BLaER1 treated with 17β-estradiol and CSF1 and Interleukin-3, amounts not matched to agents 10 nM and 100 nM (cell line): ENCODE measurements around the gene CPNE5.
A peak's percentile ranks its signal among the peaks of the same experiment; 100 is the strongest.
"Not testable (repeated sequence)": the region's sequence is repeated elsewhere in the genome, so short reads cannot be mapped to it uniquely, and the experiment has no call there.

Source experiments
- H3K27ac ChIP-seq, 11 experiments: shearing (Covaris generic); formaldehyde crosslinking; 2 replicates each; pipeline ENCODE4 v1.8.1; 2022
- H3K27me3 ChIP-seq, 11 experiments: shearing (Covaris generic); formaldehyde crosslinking; 2 replicates each; pipeline ENCODE4 v1.8.1; 2022
- H3K36me3 ChIP-seq, 11 experiments: shearing (Covaris generic); formaldehyde crosslinking; 2 replicates each; pipeline ENCODE4 v1.8.1; 2022
- H3K4me1 ChIP-seq, 10 experiments: shearing (Covaris generic); formaldehyde crosslinking; 2 replicates each; pipeline ENCODE4 v1.8.1; 2022
- H3K4me2 ChIP-seq, 11 experiments: shearing (Covaris generic); formaldehyde crosslinking; 2 replicates each; pipeline ENCODE4 v1.8.1; 2022
- H3K4me3 ChIP-seq, 10 experiments: shearing (Covaris generic); formaldehyde crosslinking; 2 replicates each; pipeline ENCODE4 v1.8.1; 2022
- H3K9ac ChIP-seq, 11 experiments: shearing (Covaris generic); formaldehyde crosslinking; 2 replicates each; pipeline ENCODE4 v1.8.1; 2022
- H3K9me3 ChIP-seq, 11 experiments: shearing (Covaris generic); formaldehyde crosslinking; replicated peaks in 1 of 11; 2 replicates each; pipeline ENCODE4 v1.8.1; 2022
- H4K20me1 ChIP-seq, 11 experiments: shearing (Covaris generic); formaldehyde crosslinking; 2 replicates each; pipeline ENCODE4 v1.8.1; 2022
- Cebpa-rat ChIP-seq, 11 experiments: shearing (Covaris generic); IDR thresholded peaks; 2 replicates each; pipeline ENCODE4 v1.8.1; 2022

Gene CPNE5

GRCh38 chr6:36715469-36715868 is 123.8 kb downstream of the CPNE5 start:
- Histone ChIP-seq H3K4me1 (peaks cover 4 to 45% (median 34%) of the 10 kb centered on the region in 10 experiments; a peak in 19 of 20 replicates), H3K9me3 (no peaks in the 10 kb centered on the region), H3K27ac (no peak overlapping the region), H3K9ac (no peak overlapping the region), H3K4me3 (no peak overlapping the region), H4K20me1 (no peaks in the 10 kb centered on the region; a peak in 2 of 22 replicates), H3K36me3 (no peaks in the 10 kb centered on the region), H3K4me2 (no peak overlapping the region), H3K27me3 (no peaks in the 10 kb centered on the region)
- TF ChIP-seq Cebpa-rat (IDR thresholded peaks at IDR 0.05) = no peak

- Histone ChIP-seq H3K27me3 (no peaks in the 10 kb centered on the region), H3K9me3 (no peaks in the 10 kb centered on the region), H3K36me3 (no peaks in the 10 kb centered on the region), H3K4me3 (no peak overlapping the region), H3K4me1 (peaks cover 0 to 35% (median 24%) of the 10 kb centered on the region in 10 experiments; a peak in 14 of 20 replicates), H4K20me1 (no peaks in the 10 kb centered on the region; a peak in 1 of 22 replicates), H3K9ac (no peak overlapping the region), H3K4me2 (0 out of 22 replicates have a peak overlapping the region, but pooled peaks of 1 of the 11 experiments have one; percentile 7), H3K27ac (no peak overlapping the region)
- no peak for TF ChIP-seq Cebpa-rat (IDR thresholded peaks at IDR 0.05)
These were observed 124.7 kb downstream of the CPNE5 start for GRCh38 chr6:36714511-36714910.

GRCh38 chr6:36713846-36714245 is 125.4 kb downstream of the CPNE5 start:
- H3K9me3 ChIP-seq = no peaks in the 10 kb centered on the region
- no peak overlapping the region for H3K9ac ChIP-seq
- no peak overlapping the region for H3K4me3 ChIP-seq
- no peaks in the 10 kb centered on the region for H3K27me3 ChIP-seq
- peaks cover 0 to 29% (median 18%) of the 10 kb centered on the region in 10 experiments; a peak in 13 of 20 replicates for H3K4me1 ChIP-seq
- H3K36me3 ChIP-seq = no peaks in the 10 kb centered on the region
- no peak overlapping the region for H3K27ac ChIP-seq
- H3K4me2 ChIP-seq = 0 out of 22 replicates have a peak overlapping the region, but pooled peaks of 2 of the 11 experiments have one; percentile 5 to 7
- no peak for TF ChIP-seq Cebpa-rat (IDR thresholded peaks at IDR 0.05)
- no peaks in the 10 kb centered on the region; a peak in 1 of 22 replicates for H4K20me1 ChIP-seq

GRCh38 chr6:36712816-36713215 is 126.4 kb downstream of the CPNE5 start:
- H3K4me2 ChIP-seq = no peak overlapping the region
- no peaks in the 10 kb centered on the region for H3K9me3 ChIP-seq
- H3K27me3 ChIP-seq = no peaks in the 10 kb centered on the region
- no peak overlapping the region for H3K4me3 ChIP-seq
- no peak overlapping the region for H3K27ac ChIP-seq
- H4K20me1 ChIP-seq = no peaks in the 10 kb centered on the region
- TF ChIP-seq Cebpa-rat (IDR thresholded peaks at IDR 0.05) = no peak
- no peaks in the 10 kb centered on the region for H3K36me3 ChIP-seq
- peaks cover 0 to 18% (median 10%) of the 10 kb centered on the region in 10 experiments; a peak in 11 of 20 replicates for H3K4me1 ChIP-seq
- H3K9ac ChIP-seq = no peak overlapping the region

GRCh38 chr6:36706339-36706738 is 132.9 kb downstream of the CPNE5 start:
- H3K27me3 ChIP-seq = no peaks in the 10 kb centered on the region
- no peaks in the 10 kb centered on the region for H4K20me1 ChIP-seq
- peaks cover 0 to 13% (median 5%) of the 10 kb centered on the region in 10 experiments; a peak in 13 of 20 replicates for H3K4me1 ChIP-seq
- no peak overlapping the region for H3K4me3 ChIP-seq
- H3K27ac ChIP-seq = no peak overlapping the region
- no peak overlapping the region for H3K9ac ChIP-seq
- TF ChIP-seq Cebpa-rat (IDR thresholded peaks at IDR 0.05) = no peak
- no peaks in the 10 kb centered on the region for H3K36me3 ChIP-seq
- H3K4me2 ChIP-seq = no peak overlapping the region
- H3K9me3 ChIP-seq = peaks cover 0 to 7% (median 3%) of the 10 kb centered on the region in 11 experiments; a peak in 6 of 22 replicates

- not testable (repeated sequence) for H3K4me3 ChIP-seq, H3K27me3 ChIP-seq, H3K9me3 ChIP-seq, H3K36me3 ChIP-seq, H3K9ac ChIP-seq, H3K27ac ChIP-seq, H4K20me1 ChIP-seq, H3K4me2 ChIP-seq
- peaks cover 0 to 24% (median 12%) of the 10 kb centered on the region in 10 experiments; a peak in 13 of 20 replicates for H3K4me1 ChIP-seq
These were observed 134.2 kb downstream of the CPNE5 start for GRCh38 chr6:36704961-36705577.

GRCh38 chr6:36703982-36704381 is 135.3 kb downstream of the CPNE5 start:
- peaks cover 0 to 24% (median 12%) of the 10 kb centered on the region in 10 experiments; a peak in 13 of 20 replicates for H3K4me1 ChIP-seq
- no peak overlapping the region for H3K27ac ChIP-seq
- H3K9me3 ChIP-seq = peaks cover 0 to 7% (median 3%) of the 10 kb centered on the region in 11 experiments; a peak in 6 of 22 replicates
- no peak for TF ChIP-seq Cebpa-rat (IDR thresholded peaks at IDR 0.05)
- no peaks in the 10 kb centered on the region for H3K27me3 ChIP-seq
- H3K4me2 ChIP-seq = no peak overlapping the region
- no peaks in the 10 kb centered on the region for H3K36me3 ChIP-seq
- H4K20me1 ChIP-seq = no peaks in the 10 kb centered on the region
- H3K9ac ChIP-seq = no peak overlapping the region
- no peak overlapping the region for H3K4me3 ChIP-seq

GRCh38 chr6:36703081-36703606 is 136.1 kb downstream of the CPNE5 start:
- no peaks in the 10 kb centered on the region for H4K20me1 ChIP-seq

GRCh38 chr6:36702656-36703055 is 136.6 kb downstream of the CPNE5 start:
- Histone ChIP-seq H3K27ac (no peak overlapping the region), H3K27me3 (no peaks in the 10 kb centered on the region), H3K9ac (no peak overlapping the region), H4K20me1 (no peaks in the 10 kb centered on the region), H3K36me3 (no peaks in the 10 kb centered on the region), H3K9me3 (peaks cover 0 to 7% (median 3%) of the 10 kb centered on the region in 11 experiments; a peak in 7 of 22 replicates), H3K4me3 (no peak overlapping the region), H3K4me2 (no peak overlapping the region), H3K4me1 (peaks cover 0 to 37% (median 16%) of the 10 kb centered on the region in 10 experiments; a peak in 14 of 20 replicates)
- TF ChIP-seq Cebpa-rat (IDR thresholded peaks at IDR 0.05) = no peak

More at GRCh38 chr6:36703081-36703606, 136.1 kb downstream of the CPNE5 start:
- TF ChIP-seq Cebpa-rat (IDR thresholded peaks at IDR 0.05) = no peak
- H3K27me3 ChIP-seq = no peaks in the 10 kb centered on the region
- H3K9ac ChIP-seq = no peak overlapping the region
- H3K4me1 ChIP-seq = peaks cover 0 to 32% (median 13%) of the 10 kb centered on the region in 10 experiments; a peak in 13 of 20 replicates
- H3K4me3 ChIP-seq = no peak overlapping the region
- peaks cover 0 to 7% (median 3%) of the 10 kb centered on the region in 11 experiments; a peak in 6 of 22 replicates for H3K9me3 ChIP-seq
- no peak overlapping the region for H3K4me2 ChIP-seq
- H3K27ac ChIP-seq = no peak overlapping the region
- no peaks in the 10 kb centered on the region for H3K36me3 ChIP-seq
